Measurements from ENCODE around the gene NR6A1.
"Not testable (repeated sequence)": the region's sequence is repeated elsewhere in the genome, so short reads cannot be mapped to it uniquely, and the experiment has no call there.

Gene NR6A1

GRCh38 chr9:124615840-124616239 is 155.3 kb downstream of the NR6A1 start:
- not testable (repeated sequence) for DNase-seq (ENCODE audit: low read depth, low spot score)

- no peak for DNase-seq (ENCODE audit: low read depth, low spot score)
These were observed 155.9 kb downstream of the NR6A1 start for GRCh38 chr9:124615100-124615742.

- no peak for DNase-seq (ENCODE audit: low read depth, low spot score)
These were observed 157.3 kb downstream of the NR6A1 start for GRCh38 chr9:124613849-124614248.

- no peak for DNase-seq (ENCODE audit: low read depth, low spot score)
These were observed 160.0 kb downstream of the NR6A1 start for GRCh38 chr9:124611106-124611505.

GRCh38 chr9:124606027-124606426 is 165.1 kb downstream of the NR6A1 start:
- DNase-seq (ENCODE audit: low read depth, low spot score) = no peak

GRCh38 chr9:124605258-124605657 is 165.9 kb downstream of the NR6A1 start:
- no peak for DNase-seq (ENCODE audit: low read depth, low spot score)

- DNase-seq (ENCODE audit: low read depth, low spot score) = no peak
These were observed 168.5 kb downstream of the NR6A1 start for GRCh38 chr9:124602632-124603031.

GRCh38 chr9:124602204-124602603 is 168.9 kb downstream of the NR6A1 start:
- DNase-seq (ENCODE audit: low read depth, low spot score) = no peak

- DNase-seq (ENCODE audit: low read depth, low spot score) = no peak
These were observed 170.7 kb downstream of the NR6A1 start for GRCh38 chr9:124600407-124600806.

- DNase-seq (ENCODE audit: low read depth, low spot score) = no peak
These were observed 171.9 kb downstream of the NR6A1 start for GRCh38 chr9:124599121-124599795.

- no peak for DNase-seq (ENCODE audit: low read depth, low spot score)
These were observed 173.1 kb downstream of the NR6A1 start for GRCh38 chr9:124598048-124598447.

- DNase-seq (ENCODE audit: low read depth, low spot score) = no peak
These were observed 174.8 kb downstream of the NR6A1 start for GRCh38 chr9:124596172-124596839.

GRCh38 chr9:124595743-124596142 is 175.4 kb downstream of the NR6A1 start:
- no peak for DNase-seq (ENCODE audit: low read depth, low spot score)

GRCh38 chr9:124594673-124595072 is 176.4 kb downstream of the NR6A1 start:
- DNase-seq (ENCODE audit: low read depth, low spot score) = no peak

GRCh38 chr9:124594225-124594624 is 176.9 kb downstream of the NR6A1 start:
- no peak for DNase-seq (ENCODE audit: low read depth, low spot score)

GRCh38 chr9:124593651-124594058 is 177.5 kb downstream of the NR6A1 start:
- no peak for DNase-seq (ENCODE audit: low read depth, low spot score)

- no peak for DNase-seq (ENCODE audit: low read depth, low spot score)
These were observed 177.9 kb downstream of the NR6A1 start for GRCh38 chr9:124593200-124593599.

- no peak for DNase-seq (ENCODE audit: low read depth, low spot score)
These were observed 180.0 kb downstream of the NR6A1 start for GRCh38 chr9:124590889-124591641.

- no peak for DNase-seq (ENCODE audit: low read depth, low spot score)
These were observed 186.5 kb downstream of the NR6A1 start for GRCh38 chr9:124584631-124585030.

- no peak for DNase-seq (ENCODE audit: low read depth, low spot score)
These were observed 188.0 kb downstream of the NR6A1 start for GRCh38 chr9:124583134-124583533.

GRCh38 chr9:124580186-124580585 is 190.9 kb downstream of the NR6A1 start:
- DNase-seq (ENCODE audit: low read depth, low spot score) = no peak

GRCh38 chr9:124576751-124577150 is 194.4 kb downstream of the NR6A1 start:
- no peak for DNase-seq (ENCODE audit: low read depth, low spot score)
